Liver (tissue), 9 donors: ENCODE results near the gene LARGE1. TPM values are rescaled to one million over a fixed set of nuclear protein-coding genes. Genes with fewer than 3 reads are reported as not detected.

Experiments
- DNase-seq: peaks from one replicate; pipeline ENCODE4 v3.0.0-alpha.2; 2017; ENCODE audit warnings: low spot score
- H3K27ac ChIP-seq, 2 donors: one replicate each; pipeline ENCODE4 v1.7.0; 2013; ENCODE audit warnings: inconsistent platforms in 2 of 2, low read length in 2 of 2, control low read depth in 1 of 2, low read depth in 1 of 2, mild to moderate bottlenecking in 1 of 2
- H3K27me3 ChIP-seq, 4 donors: one replicate each; pipeline versions ENCODE4 v1.6.1 to v1.7.0; 2013; ENCODE audit warnings: low read length in 3 of 4, inconsistent platforms in 1 of 4, mild to moderate bottlenecking in 1 of 4, moderate library complexity in 1 of 4; ENCODE audit not compliant: control insufficient read depth in 4 of 4, insufficient read depth in 4 of 4
- H3K36me3 ChIP-seq, 4 donors: one replicate each; pipeline versions ENCODE4 v1.6.1 to v1.7.0; 2013; ENCODE audit warnings: low read length in 3 of 4, mild to moderate bottlenecking in 3 of 4, low read depth in 1 of 4, moderate library complexity in 1 of 4; ENCODE audit not compliant: control insufficient read depth in 4 of 4, insufficient read depth in 3 of 4
- H3K4me1 ChIP-seq, 4 donors: one replicate each; pipeline versions ENCODE4 v1.6.1 to v1.7.0; 2013; ENCODE audit warnings: low read length in 3 of 4, mild to moderate bottlenecking in 3 of 4, moderate library complexity in 1 of 4; ENCODE audit not compliant: control insufficient read depth in 4 of 4, insufficient read depth in 4 of 4
- H3K4me3 ChIP-seq, 3 donors: one replicate each; pipeline versions ENCODE4 v1.6.1 to v1.7.0; 2013; ENCODE audit warnings: low read length in 3 of 3, control low read depth in 1 of 3, low read depth in 1 of 3, mild to moderate bottlenecking in 1 of 3
- H3K9ac ChIP-seq, 2 donors: one replicate each; pipeline ENCODE4 v1.7.0; 2013; ENCODE audit warnings: low read length in 2 of 2, mild to moderate bottlenecking in 2 of 2, moderate library complexity in 2 of 2, control low read depth in 1 of 2, low read depth in 1 of 2
- H3K9me3 ChIP-seq, 4 donors: one replicate each; pipeline versions ENCODE4 v1.6.1 to v1.7.0; 2013; ENCODE audit warnings: low read length in 3 of 4; ENCODE audit not compliant: control insufficient read depth in 4 of 4
- EGR1 ChIP-seq, 2 donors: IDR thresholded peaks; 2 replicates each; pipeline ENCODE4 v1.6.1; 2016 to 2018; ENCODE audit warnings: antibody characterized with exemption in 2 of 2, low read depth in 2 of 2
- FOXA1 ChIP-seq: IDR thresholded peaks from 2 replicates; pipeline ENCODE4 v1.6.1; 2016; ENCODE audit warnings: antibody characterized with exemption
- FOXA2 ChIP-seq: IDR thresholded peaks from 2 replicates; pipeline ENCODE4 v1.6.1; 2016; ENCODE audit warnings: antibody characterized with exemption
- GABPA ChIP-seq, 2 donors: IDR thresholded peaks in 1 of 2; conservative IDR thresholded peaks in 1 of 2; 2 replicates each; pipeline ENCODE4 v1.6.1; 2016; ENCODE audit warnings: antibody characterized with exemption in 2 of 2, mild to moderate bottlenecking in 1 of 2, moderate library complexity in 1 of 2
- HNF4A ChIP-seq, 2 donors: conservative IDR thresholded peaks; 2 replicates each; pipeline ENCODE4 v1.6.1; 2016; ENCODE audit warnings: antibody characterized with exemption in 2 of 2, mild to moderate bottlenecking in 2 of 2
- HNF4G ChIP-seq: IDR thresholded peaks from 2 replicates; pipeline ENCODE4 v1.6.1; 2016; ENCODE audit warnings: antibody characterized with exemption
- JUND ChIP-seq, 2 donors: IDR thresholded peaks; 2 replicates each; pipeline ENCODE4 v1.6.1; 2016; ENCODE audit warnings: antibody characterized with exemption in 2 of 2
- NR2F2 ChIP-seq: IDR thresholded peaks from 2 replicates; pipeline ENCODE4 v1.6.1; 2016; ENCODE audit warnings: antibody characterized with exemption
- RAD21 ChIP-seq, 2 donors: IDR thresholded peaks; 2 replicates each; pipeline ENCODE4 v1.6.1; 2016; ENCODE audit warnings: antibody characterized with exemption in 2 of 2, mild to moderate bottlenecking in 2 of 2
- RXRA ChIP-seq, 2 donors: IDR thresholded peaks; 2 replicates each; pipeline ENCODE4 v1.6.1; 2017 to 2018; ENCODE audit warnings: antibody characterized with exemption in 2 of 2, mild to moderate bottlenecking in 1 of 2
- SP1 ChIP-seq: IDR thresholded peaks from 2 replicates; pipeline ENCODE4 v1.6.1; 2018; ENCODE audit warnings: antibody characterized with exemption, mild to moderate bottlenecking
- TAF1 ChIP-seq: conservative IDR thresholded peaks from 2 replicates; pipeline ENCODE4 v1.6.1; 2016; ENCODE audit warnings: antibody characterized with exemption, mild to moderate bottlenecking
- YY1 ChIP-seq: IDR thresholded peaks from 2 replicates; pipeline ENCODE4 v1.6.1; 2016; ENCODE audit warnings: antibody characterized with exemption, mild to moderate bottlenecking
- WGBS: extraction: QIAGEN DNeasy Blood & Tissue Kit; methylation state at CpG from one replicate; pipeline ENCODE4 v1.1.7; 2013; 5-methylcytosine and 5-hydroxymethylcytosine counted together
- polyA plus RNA-seq, 2 donors: library from polyadenylated mRNA; stranded (reverse) in 1 of 2; unstranded in 1 of 2; fragments of 200-250 nt in 1 of 2; fragments of >200 nt in 1 of 2; fragmentation: Nextera tagmentation in 1 of 2; extraction: Ambion mirVana in 1 of 2; gene quantifications; one replicate each; pipeline versions ENCODE4 v1.2.1 to v1.2.3, GENCODE V29; 2013 to 2015
- total RNA-seq, 2 donors: library from RNA; depleted of rRNA; stranded (reverse); fragments of >200 nt; gene quantifications; one replicate each; pipeline ENCODE4 v1.2.3, GENCODE V29; 2014
- TF ChIP-seq, protein P1 (sequence below): fragments of 150-350 bp; IDR thresholded peaks from 2 replicates; pipeline ENCODE4 v1.5.1; 2017; ENCODE audit warnings: improper control_type of control experiment, low read depth, low read length; ENCODE audit not compliant: missing input control
- TF ChIP-seq, protein P2 (sequence below): IDR thresholded peaks from 2 replicates; pipeline ENCODE4 v1.6.1; 2016; ENCODE audit warnings: antibody characterized with exemption
- TF ChIP-seq, protein P3 (sequence below): IDR thresholded peaks from 2 replicates; pipeline ENCODE4 v1.6.1; 2016; ENCODE audit warnings: antibody characterized with exemption
- TF ChIP-seq, protein P4 (sequence below): IDR thresholded peaks from 2 replicates; pipeline ENCODE4 v1.6.1; 2016; ENCODE audit warnings: antibody characterized with exemption, mild to moderate bottlenecking
- TF ChIP-seq, protein P5 (sequence below): IDR thresholded peaks from 2 replicates; pipeline ENCODE4 v1.6.1; 2016; ENCODE audit warnings: antibody characterized with exemption
- donor health status: healthy.
- donor health status: healthy.
- donor health status: healthy.
- donor health status: healthy.
- donor health status: healthy.

The LARGE1 gene
- total and polyA plus RNA-seq, 4 donors: 2.3 to 14.1 (median 5.7) TPM

DNA sequence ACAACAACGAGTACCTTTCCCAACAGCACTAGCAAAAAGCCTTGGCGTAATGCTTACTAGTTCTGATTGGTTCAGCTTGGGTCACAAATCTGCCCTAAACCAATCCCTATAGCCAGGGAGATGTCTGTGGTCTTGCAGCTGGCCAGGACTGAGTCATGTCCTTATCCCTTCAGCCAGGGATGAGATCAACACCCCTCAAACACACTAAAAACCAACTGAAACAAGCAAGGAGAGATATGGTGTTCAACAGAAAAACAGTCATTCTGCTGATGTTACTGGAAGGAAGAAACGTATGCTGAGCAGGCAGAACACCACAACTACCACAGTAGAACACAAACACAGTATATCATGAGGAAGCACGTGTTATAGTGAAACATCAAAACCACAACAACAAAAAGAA, 375.6 kb downstream of the LARGE1 start:
- WGBS: 77% methylated on average over 4 of the region's 4 CpGs
- H3K4me1 ChIP-seq: peaks cover 8 to 28% (median 25%) of the 10 kb centered on the region in 4 donors
- DNase-seq: no peak
- no peak overlapping the region for H3K27ac ChIP-seq
- H3K36me3 ChIP-seq: no peaks in the 10 kb centered on the region
- H3K27me3 ChIP-seq: no peaks in the 10 kb centered on the region
- H3K4me3 ChIP-seq: no peak overlapping the region
- H3K9ac ChIP-seq: no peak overlapping the region
- no peak for TF ChIP-seq SP1
- TF ChIP-seq TAF1: no peak
- TF ChIP-seq, protein P1, sequence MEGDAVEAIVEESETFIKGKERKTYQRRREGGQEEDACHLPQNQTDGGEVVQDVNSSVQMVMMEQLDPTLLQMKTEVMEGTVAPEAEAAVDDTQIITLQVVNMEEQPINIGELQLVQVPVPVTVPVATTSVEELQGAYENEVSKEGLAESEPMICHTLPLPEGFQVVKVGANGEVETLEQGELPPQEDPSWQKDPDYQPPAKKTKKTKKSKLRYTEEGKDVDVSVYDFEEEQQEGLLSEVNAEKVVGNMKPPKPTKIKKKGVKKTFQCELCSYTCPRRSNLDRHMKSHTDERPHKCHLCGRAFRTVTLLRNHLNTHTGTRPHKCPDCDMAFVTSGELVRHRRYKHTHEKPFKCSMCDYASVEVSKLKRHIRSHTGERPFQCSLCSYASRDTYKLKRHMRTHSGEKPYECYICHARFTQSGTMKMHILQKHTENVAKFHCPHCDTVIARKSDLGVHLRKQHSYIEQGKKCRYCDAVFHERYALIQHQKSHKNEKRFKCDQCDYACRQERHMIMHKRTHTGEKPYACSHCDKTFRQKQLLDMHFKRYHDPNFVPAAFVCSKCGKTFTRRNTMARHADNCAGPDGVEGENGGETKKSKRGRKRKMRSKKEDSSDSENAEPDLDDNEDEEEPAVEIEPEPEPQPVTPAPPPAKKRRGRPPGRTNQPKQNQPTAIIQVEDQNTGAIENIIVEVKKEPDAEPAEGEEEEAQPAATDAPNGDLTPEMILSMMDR: no peak
- TF ChIP-seq, protein P2, sequence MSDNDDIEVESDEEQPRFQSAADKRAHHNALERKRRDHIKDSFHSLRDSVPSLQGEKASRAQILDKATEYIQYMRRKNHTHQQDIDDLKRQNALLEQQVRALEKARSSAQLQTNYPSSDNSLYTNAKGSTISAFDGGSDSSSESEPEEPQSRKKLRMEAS: no peak
- TF ChIP-seq HNF4A (conservative IDR thresholded peaks at IDR 0.05): no peak
- TF ChIP-seq RXRA (IDR thresholded peaks at IDR 0.05): no peak
- no peak for TF ChIP-seq JUND (IDR thresholded peaks at IDR 0.05)
- TF ChIP-seq, protein P3, sequence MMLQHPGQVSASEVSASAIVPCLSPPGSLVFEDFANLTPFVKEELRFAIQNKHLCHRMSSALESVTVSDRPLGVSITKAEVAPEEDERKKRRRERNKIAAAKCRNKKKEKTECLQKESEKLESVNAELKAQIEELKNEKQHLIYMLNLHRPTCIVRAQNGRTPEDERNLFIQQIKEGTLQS: no peak
- TF ChIP-seq HNF4G: no peak
- TF ChIP-seq FOXA1: no peak
- no peak for TF ChIP-seq NR2F2
- H3K9me3 ChIP-seq: no peaks in the 10 kb centered on the region

DNA sequence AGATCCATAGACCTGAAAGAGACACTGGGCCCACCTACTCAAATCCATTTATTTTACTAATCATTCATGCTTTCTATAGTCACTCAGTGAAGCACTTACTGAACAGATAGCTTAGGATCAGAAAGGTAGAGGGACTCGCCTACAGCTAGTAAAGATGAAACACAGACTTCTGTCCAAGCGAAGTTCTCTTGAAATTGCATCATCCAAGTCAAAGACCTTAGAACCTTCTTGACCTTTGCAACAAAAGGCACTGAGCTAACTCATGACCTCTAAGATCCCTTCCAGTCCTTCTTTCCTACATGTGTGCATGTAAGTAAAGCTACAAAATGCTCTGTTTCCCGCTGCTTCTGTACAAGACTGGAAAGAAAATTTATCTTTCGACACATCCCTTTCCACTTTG, 377.6 kb downstream of the LARGE1 start:
- DNase-seq: no peak
- no peaks in the 10 kb centered on the region for H3K9me3 ChIP-seq
- peak overlapping the region; percentile 4 to 50 for H3K27ac ChIP-seq
- H3K36me3 ChIP-seq: no peaks in the 10 kb centered on the region
- H3K27me3 ChIP-seq: no peaks in the 10 kb centered on the region
- no peak overlapping the region for H3K9ac ChIP-seq
- no peak overlapping the region for H3K4me3 ChIP-seq
- 91% methylated on average over 4 of the region's 4 CpGs for WGBS
- TF ChIP-seq RXRA (IDR thresholded peaks at IDR 0.05): no peak
- TF ChIP-seq, protein P4, sequence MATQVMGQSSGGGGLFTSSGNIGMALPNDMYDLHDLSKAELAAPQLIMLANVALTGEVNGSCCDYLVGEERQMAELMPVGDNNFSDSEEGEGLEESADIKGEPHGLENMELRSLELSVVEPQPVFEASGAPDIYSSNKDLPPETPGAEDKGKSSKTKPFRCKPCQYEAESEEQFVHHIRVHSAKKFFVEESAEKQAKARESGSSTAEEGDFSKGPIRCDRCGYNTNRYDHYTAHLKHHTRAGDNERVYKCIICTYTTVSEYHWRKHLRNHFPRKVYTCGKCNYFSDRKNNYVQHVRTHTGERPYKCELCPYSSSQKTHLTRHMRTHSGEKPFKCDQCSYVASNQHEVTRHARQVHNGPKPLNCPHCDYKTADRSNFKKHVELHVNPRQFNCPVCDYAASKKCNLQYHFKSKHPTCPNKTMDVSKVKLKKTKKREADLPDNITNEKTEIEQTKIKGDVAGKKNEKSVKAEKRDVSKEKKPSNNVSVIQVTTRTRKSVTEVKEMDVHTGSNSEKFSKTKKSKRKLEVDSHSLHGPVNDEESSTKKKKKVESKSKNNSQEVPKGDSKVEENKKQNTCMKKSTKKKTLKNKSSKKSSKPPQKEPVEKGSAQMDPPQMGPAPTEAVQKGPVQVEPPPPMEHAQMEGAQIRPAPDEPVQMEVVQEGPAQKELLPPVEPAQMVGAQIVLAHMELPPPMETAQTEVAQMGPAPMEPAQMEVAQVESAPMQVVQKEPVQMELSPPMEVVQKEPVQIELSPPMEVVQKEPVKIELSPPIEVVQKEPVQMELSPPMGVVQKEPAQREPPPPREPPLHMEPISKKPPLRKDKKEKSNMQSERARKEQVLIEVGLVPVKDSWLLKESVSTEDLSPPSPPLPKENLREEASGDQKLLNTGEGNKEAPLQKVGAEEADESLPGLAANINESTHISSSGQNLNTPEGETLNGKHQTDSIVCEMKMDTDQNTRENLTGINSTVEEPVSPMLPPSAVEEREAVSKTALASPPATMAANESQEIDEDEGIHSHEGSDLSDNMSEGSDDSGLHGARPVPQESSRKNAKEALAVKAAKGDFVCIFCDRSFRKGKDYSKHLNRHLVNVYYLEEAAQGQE: no peak
- TF ChIP-seq, protein P2: no peak
- no peak for TF ChIP-seq NR2F2
- TF ChIP-seq FOXA1: no peak
- TF ChIP-seq, protein P3: no peak
- TF ChIP-seq YY1: no peak
- TF ChIP-seq, protein P1: no peak
- no peak for TF ChIP-seq FOXA2
- TF ChIP-seq GABPA (IDR thresholded peaks at IDR 0.05 in 1 of 2, conservative IDR thresholded peaks at IDR 0.05 in 1 of 2): no peak
- TF ChIP-seq HNF4A (conservative IDR thresholded peaks at IDR 0.05): no peak
- TF ChIP-seq SP1: no peak
- no peak for TF ChIP-seq JUND (IDR thresholded peaks at IDR 0.05)
- no peak for TF ChIP-seq RAD21 (IDR thresholded peaks at IDR 0.05)
- TF ChIP-seq EGR1 (IDR thresholded peaks at IDR 0.05; ENCODE audit: low read depth in 2 of 2): no peak
- no peak for TF ChIP-seq HNF4G
- TF ChIP-seq TAF1: no peak
- TF ChIP-seq, protein P5, sequence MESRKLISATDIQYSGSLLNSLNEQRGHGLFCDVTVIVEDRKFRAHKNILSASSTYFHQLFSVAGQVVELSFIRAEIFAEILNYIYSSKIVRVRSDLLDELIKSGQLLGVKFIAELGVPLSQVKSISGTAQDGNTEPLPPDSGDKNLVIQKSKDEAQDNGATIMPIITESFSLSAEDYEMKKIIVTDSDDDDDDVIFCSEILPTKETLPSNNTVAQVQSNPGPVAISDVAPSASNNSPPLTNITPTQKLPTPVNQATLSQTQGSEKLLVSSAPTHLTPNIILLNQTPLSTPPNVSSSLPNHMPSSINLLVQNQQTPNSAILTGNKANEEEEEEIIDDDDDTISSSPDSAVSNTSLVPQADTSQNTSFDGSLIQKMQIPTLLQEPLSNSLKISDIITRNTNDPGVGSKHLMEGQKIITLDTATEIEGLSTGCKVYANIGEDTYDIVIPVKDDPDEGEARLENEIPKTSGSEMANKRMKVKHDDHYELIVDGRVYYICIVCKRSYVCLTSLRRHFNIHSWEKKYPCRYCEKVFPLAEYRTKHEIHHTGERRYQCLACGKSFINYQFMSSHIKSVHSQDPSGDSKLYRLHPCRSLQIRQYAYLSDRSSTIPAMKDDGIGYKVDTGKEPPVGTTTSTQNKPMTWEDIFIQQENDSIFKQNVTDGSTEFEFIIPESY: no peak
- peaks cover 16 to 46% (median 42%) of the 10 kb centered on the region in 4 donors for H3K4me1 ChIP-seq
